Activated T-cell treated with anti-CD3 and anti-CD28 coated beads, Interleukin-2, amount 50 U/mL, for 4 hours (primary cell): ENCODE results near the gene ZBTB46. TPM values are rescaled to one million over a fixed set of nuclear protein-coding genes. Genes with fewer than 3 reads are reported as not detected.

Experiments used
- ATAC-seq, 2 donors: fragments of 200-7000 bp; cut with Tn5 transposase; one replicate each; pipeline ENCODE4 v1.10.0; 2021
- DNase-seq: peaks from one replicate; pipeline ENCODE4 v3.0.0-alpha.2; 2020
- H3K27me3 Mint-ChIP-seq: one replicate; pipeline ENCODE4 v1.8.0; 2021; ENCODE audit warnings: low read depth, mixed read lengths
- H3K36me3 Mint-ChIP-seq: one replicate; pipeline ENCODE4 v1.8.0; 2022; ENCODE audit warnings: mixed read lengths; ENCODE audit not compliant: insufficient read depth
- H3K4me1 Mint-ChIP-seq: one replicate; pipeline ENCODE4 v1.8.0; 2021; ENCODE audit warnings: low read depth, mixed read lengths
- H3K4me3 Mint-ChIP-seq: one replicate; pipeline ENCODE4 v1.8.0; 2021; ENCODE audit warnings: mild to moderate bottlenecking, moderate library complexity, mixed read lengths
- H3K9me3 Mint-ChIP-seq: one replicate; pipeline ENCODE4 v1.8.0; 2021; ENCODE audit warnings: mixed read lengths
- total RNA-seq, 3 donors: library from RNA; stranded (reverse); gene quantifications; one replicate each; pipeline ENCODE4 v1.2.1, GENCODE V29; 2021

Gene ZBTB46
- total RNA-seq, 3 donors from 2014 or later = 0.89 to 3.8 (median 2.2) TPM

- Mint-ChIP-seq H3K9me3 (no peaks in the 10 kb centered on the region), H3K27me3 (no peaks in the 10 kb centered on the region), H3K4me1 (peaks cover 20% of the 10 kb centered on the region), H3K36me3 (peaks cover 2% of the 10 kb centered on the region), H3K4me3 (no peak overlapping the region)
- no peak for DNase-seq
- no peak for ATAC-seq
Measured at GRCh38 chr20:63694584-63695423, 136.3 kb downstream of the ZBTB46 start.

DNA sequence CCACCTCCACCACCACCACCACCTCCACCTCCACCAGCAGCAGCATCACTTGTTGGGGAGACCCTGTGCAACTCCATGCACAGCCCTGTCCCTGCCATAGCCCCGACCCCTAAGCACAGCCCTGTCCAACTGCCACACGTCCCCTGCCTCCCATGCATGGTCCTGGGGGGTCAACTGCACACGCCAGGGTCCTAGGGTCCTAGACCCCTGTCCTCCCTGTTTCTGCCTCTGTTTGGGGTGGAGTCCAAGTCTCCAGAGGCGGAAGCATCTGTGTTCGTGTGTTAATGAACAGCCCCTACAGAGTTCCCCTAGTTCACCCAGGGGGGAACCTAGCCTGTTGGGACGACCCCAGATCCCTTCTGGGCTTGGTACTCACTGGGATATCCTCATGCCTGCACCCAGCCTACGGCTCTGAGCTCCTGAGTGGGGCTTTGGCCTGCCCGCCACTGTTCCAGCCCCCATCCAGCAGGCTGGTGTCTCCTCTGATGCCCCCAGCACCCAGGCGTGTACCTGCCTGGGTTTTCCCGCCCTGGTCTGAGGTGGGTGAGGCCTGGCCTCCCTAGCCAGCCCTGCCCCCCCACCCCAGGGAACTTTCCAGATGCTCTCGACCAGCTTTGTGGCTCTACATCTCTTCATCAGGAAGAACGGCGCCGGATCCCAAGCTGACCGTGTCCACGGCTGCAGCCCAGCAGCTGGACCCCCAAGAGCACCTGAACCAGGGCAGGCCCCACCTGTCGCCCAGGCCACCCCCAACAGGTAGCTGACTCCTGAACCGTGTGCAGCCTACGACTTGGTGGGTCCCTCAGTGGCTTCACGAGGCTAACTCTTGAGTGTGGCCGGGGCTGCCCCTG lies 137.1 kb downstream of the ZBTB46 start:
- no peaks in the 10 kb centered on the region for H3K27me3 Mint-ChIP-seq
- ATAC-seq (no peak), DNase-seq (no peak)
- H3K9me3 Mint-ChIP-seq = no peaks in the 10 kb centered on the region
- H3K36me3 Mint-ChIP-seq = peaks cover 2% of the 10 kb centered on the region
- H3K4me3 Mint-ChIP-seq = no peak overlapping the region
- peaks cover 16% of the 10 kb centered on the region for H3K4me1 Mint-ChIP-seq

Other genes with a start within 250 kb of the ZBTB46 start
- 10 to 100 TPM; 14.6 to 16.1 (median 15.1) TPM for gene GMEB2, start 204.2 kb downstream of the ZBTB46 start, total RNA-seq
- gene STMN3, start 177.8 kb downstream of the ZBTB46 start, total RNA-seq = 10 to 100 TPM; 11.4 to 16.2 (median 12.4) TPM
- 10 to 100 TPM; 50.6 to 67.7 (median 62.3) TPM for gene RTEL1, start 173.0 kb downstream of the ZBTB46 start, total RNA-seq
- under 1 TPM in 1 of 3 donors, not detected in 2; 0.47 TPM for gene TNFRSF6B, start 134.6 kb downstream of the ZBTB46 start, total RNA-seq
- gene ARFRP1, start 123.3 kb downstream of the ZBTB46 start, total RNA-seq = 10 to 100 TPM; 62.1 to 67.1 (median 63.5) TPM
- 10 to 100 TPM; 38.1 to 43.9 (median 42.0) TPM for gene ZGPAT, start 123.2 kb downstream of the ZBTB46 start, total RNA-seq
- 10 to 100 TPM in 1 of 3 donors, 1 to 10 TPM in 2; 7.1 to 10.4 (median 9.3) TPM for gene LIME1, start 94.6 kb downstream of the ZBTB46 start, total RNA-seq
- gene SLC2A4RG, start 91.5 kb downstream of the ZBTB46 start, total RNA-seq = 10 to 100 TPM; 17.2 to 18.1 (median 17.3) TPM
- not detected for gene ABHD16B, start 30.2 kb upstream of the ZBTB46 start, total RNA-seq
- 10 to 100 TPM; 87.4 to 95.0 (median 89.3) TPM for gene TPD52L2, start 34.0 kb upstream of the ZBTB46 start, total RNA-seq
- gene DNAJC5, start 63.9 kb upstream of the ZBTB46 start, total RNA-seq = 10 to 100 TPM; 37.2 to 38.5 (median 37.8) TPM
- gene UCKL1, start 125.2 kb upstream of the ZBTB46 start, total RNA-seq = 10 to 100 TPM; 48.8 to 59.4 (median 56.6) TPM
- gene ZNF512B, start 138.7 kb upstream of the ZBTB46 start, total RNA-seq = 10 to 100 TPM; 19.8 to 21.0 (median 20.2) TPM
- gene SAMD10, start 148.4 kb upstream of the ZBTB46 start, total RNA-seq = 10 to 100 TPM; 14.6 to 17.4 (median 16.8) TPM
- gene PRPF6, start 149.9 kb upstream of the ZBTB46 start, total RNA-seq = 100 to 1,000 TPM in 1 of 3 donors, 10 to 100 TPM in 2; 95.9 to 101 (median 98.7) TPM
- gene C20orf204, start 204.9 kb upstream of the ZBTB46 start, total RNA-seq = 1 to 10 TPM; 2.6 to 3.9 (median 3.2) TPM
- gene SOX18, start 218.4 kb upstream of the ZBTB46 start, total RNA-seq = under 1 TPM; 0.13 to 0.24 (median 0.24) TPM
- gene TCEA2, start 231.9 kb upstream of the ZBTB46 start, total RNA-seq = 10 to 100 TPM; 10.5 to 17.3 (median 11.5) TPM
- 10 to 100 TPM; 41.7 to 49.0 (median 47.0) TPM for gene RGS19, start 248.3 kb upstream of the ZBTB46 start, total RNA-seq
- under 1 TPM in 2 of 3 donors, not detected in 1; 0.05 to 0.11 TPM for gene OPRL1, start 248.8 kb upstream of the ZBTB46 start, total RNA-seq